OCI-LY7 (cell line): ENCODE results near the gene FNDC3A.

Experiments used
- CTCF ChIP-seq: fragments of 200-600 bp; sonication (generic); conservative IDR thresholded peaks from 2 replicates; pipeline ENCODE4 v1.5.1; 2014; ENCODE audit warnings: mild to moderate bottlenecking, antibody characterized with exemption, low read length, moderate library complexity, mixed read lengths
- EZH2phosphoT487 ChIP-seq: fragments of 200-600 bp; sonication (generic); IDR thresholded peaks from 2 replicates; pipeline ENCODE4 v1.6.1; 2018; ENCODE audit warnings: low read depth, borderline replicate concordance, mild to moderate bottlenecking, mixed run types, antibody characterized with exemption, low read length, moderate library complexity, mixed read lengths

GRCh38 chr13:48998641-48999292, 23.1 kb downstream of the FNDC3A start:
- TF ChIP-seq CTCF (no peak), EZH2phosphoT487 (no peak)
